ENCODE measurements around the gene GOLGA2.

DNA sequence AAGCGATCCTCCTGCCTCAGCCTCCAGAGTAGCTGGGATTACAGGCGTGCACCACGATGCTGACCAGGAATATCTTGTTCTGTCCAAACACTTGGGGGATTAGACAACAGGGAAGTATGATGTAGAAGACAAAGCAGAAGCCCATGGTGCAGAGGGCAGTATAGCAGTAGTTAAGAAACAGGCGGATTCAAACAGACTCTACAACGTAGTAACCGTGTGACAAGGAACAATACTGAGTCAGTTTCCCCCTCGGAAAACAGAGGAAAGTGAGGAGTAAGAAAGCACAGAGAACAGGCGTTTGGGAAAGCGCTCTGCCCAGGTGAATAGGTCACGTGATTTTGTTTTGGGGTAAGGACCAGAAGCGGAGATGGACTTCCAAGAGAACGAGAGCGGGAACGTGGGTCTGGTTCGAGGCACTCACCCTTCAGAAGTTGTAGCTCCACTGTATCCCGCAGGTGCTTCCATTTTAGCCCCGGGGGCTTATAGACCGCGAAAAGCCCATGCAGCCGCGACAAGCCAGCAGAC lies 46.1 kb upstream of the GOLGA2 start:
- TF ChIP-seq POLR2A (IDR thresholded peaks at IDR 0.05) = no peak
- TF ChIP-seq, protein P1, sequence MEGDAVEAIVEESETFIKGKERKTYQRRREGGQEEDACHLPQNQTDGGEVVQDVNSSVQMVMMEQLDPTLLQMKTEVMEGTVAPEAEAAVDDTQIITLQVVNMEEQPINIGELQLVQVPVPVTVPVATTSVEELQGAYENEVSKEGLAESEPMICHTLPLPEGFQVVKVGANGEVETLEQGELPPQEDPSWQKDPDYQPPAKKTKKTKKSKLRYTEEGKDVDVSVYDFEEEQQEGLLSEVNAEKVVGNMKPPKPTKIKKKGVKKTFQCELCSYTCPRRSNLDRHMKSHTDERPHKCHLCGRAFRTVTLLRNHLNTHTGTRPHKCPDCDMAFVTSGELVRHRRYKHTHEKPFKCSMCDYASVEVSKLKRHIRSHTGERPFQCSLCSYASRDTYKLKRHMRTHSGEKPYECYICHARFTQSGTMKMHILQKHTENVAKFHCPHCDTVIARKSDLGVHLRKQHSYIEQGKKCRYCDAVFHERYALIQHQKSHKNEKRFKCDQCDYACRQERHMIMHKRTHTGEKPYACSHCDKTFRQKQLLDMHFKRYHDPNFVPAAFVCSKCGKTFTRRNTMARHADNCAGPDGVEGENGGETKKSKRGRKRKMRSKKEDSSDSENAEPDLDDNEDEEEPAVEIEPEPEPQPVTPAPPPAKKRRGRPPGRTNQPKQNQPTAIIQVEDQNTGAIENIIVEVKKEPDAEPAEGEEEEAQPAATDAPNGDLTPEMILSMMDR (IDR thresholded peaks at IDR 0.05) = no peak

Data from body of pancreas (tissue), 4 donors.